ENCODE data around the gene SPHK1. TPM values are rescaled to one million over a fixed set of nuclear protein-coding genes. Genes with fewer than 3 reads are reported as not detected.

Gene SPHK1
- total and polyA plus RNA-seq, 2 donors (not counting 3 experiments of a cell fraction or from before 2014, with no cell fraction given) = 85.6 to 97.4 TPM

DNA sequence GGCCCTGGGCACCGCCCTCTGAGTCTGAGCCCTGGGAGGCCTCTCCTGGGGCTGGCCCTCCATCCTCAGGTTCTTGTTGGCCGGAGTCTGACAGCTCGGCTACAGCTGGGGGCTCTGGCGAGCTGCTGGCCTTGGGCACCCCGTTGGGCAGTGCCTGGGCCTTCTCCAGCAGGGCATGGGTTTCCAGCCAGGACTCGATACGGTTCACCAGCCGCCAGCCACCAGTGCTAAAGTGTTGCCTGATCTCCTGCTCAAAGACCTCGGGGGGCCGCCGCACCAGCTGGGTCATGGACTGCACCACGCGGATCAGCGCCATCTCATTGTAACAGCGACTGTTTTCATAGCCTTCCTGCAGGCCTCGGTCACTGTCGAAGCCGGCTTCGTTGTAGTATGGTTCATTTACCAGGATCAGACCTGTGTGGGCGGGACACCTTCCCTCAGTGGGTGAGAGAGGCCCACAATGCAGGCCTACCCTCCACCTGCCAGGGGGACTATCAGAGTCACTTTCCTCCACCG lies 6.8 kb downstream of the SPHK1 start:
- DNase-seq (ENCODE audit: low read depth, low spot score) (no peak), FAIRE-seq (no peak)
- Histone ChIP-seq H3K4me2 (ENCODE audit: insufficient read depth, low read length) (no peak overlapping the region), H3K4me3 (replicated peaks in 1 of 3; ENCODE audit: insufficient read depth in 1 of 3, low read depth in 1 of 3, low read length in 3 of 3) (no peak overlapping the region), H3K79me2 (ENCODE audit: control insufficient read depth, insufficient read depth, low read length) (peaks cover 19% of the 10 kb centered on the region), H3K9ac (replicated peaks; ENCODE audit: extremely low read depth, insufficient read depth, low read length) (no peak overlapping the region), H3K9me1 (replicated peaks; ENCODE audit: control insufficient read depth, extremely low read depth, insufficient read depth, low read length) (no peaks in the 10 kb centered on the region), H2AFZ (ENCODE audit: low read depth, low read length) (no peak overlapping the region), H3K36me3 (ENCODE audit: control insufficient read depth in 2 of 2, extremely low read depth in 1 of 2, insufficient read depth in 2 of 2, low read length in 2 of 2) (peaks cover 6 to 17% of the 10 kb centered on the region in 2 experiments), H3K27ac (ENCODE audit: insufficient read depth, low read depth, low read length) (no peak overlapping the region), H3K9me3 (replicated peaks; ENCODE audit: control insufficient read depth, insufficient read depth, low read length) (no peaks in the 10 kb centered on the region), H4K20me1 (replicated peaks; ENCODE audit: control insufficient read depth, extremely low read depth, insufficient read depth, low read length) (no peaks in the 10 kb centered on the region), H3K27me3 (ENCODE audit: control insufficient read depth in 2 of 2, insufficient read depth in 2 of 2, low read length in 2 of 2) (no peaks in the 10 kb centered on the region), H3K4me1 (ENCODE audit: control insufficient read depth, extremely low read depth, insufficient read depth, low read length) (peaks cover 13% of the 10 kb centered on the region)
- POLR2A ChIA-PET = interaction anchor here (0.6 kb wide), 1 partner anchor 233 kb away, joined by 4 read pairs; no protein-coding TSS in a partner anchor
- BruUV-seq (replicated peaks) = no TSS peak
- intact Hi-C loops (cut with micrococcal nuclease) (no loop called here), dilution Hi-C loops (cut with MboI; ENCODE audit: extremely low pct_ligation_motif_present, low sequenced_read_pairs) (no loop called here)
- TF ChIP-seq, protein P1, sequence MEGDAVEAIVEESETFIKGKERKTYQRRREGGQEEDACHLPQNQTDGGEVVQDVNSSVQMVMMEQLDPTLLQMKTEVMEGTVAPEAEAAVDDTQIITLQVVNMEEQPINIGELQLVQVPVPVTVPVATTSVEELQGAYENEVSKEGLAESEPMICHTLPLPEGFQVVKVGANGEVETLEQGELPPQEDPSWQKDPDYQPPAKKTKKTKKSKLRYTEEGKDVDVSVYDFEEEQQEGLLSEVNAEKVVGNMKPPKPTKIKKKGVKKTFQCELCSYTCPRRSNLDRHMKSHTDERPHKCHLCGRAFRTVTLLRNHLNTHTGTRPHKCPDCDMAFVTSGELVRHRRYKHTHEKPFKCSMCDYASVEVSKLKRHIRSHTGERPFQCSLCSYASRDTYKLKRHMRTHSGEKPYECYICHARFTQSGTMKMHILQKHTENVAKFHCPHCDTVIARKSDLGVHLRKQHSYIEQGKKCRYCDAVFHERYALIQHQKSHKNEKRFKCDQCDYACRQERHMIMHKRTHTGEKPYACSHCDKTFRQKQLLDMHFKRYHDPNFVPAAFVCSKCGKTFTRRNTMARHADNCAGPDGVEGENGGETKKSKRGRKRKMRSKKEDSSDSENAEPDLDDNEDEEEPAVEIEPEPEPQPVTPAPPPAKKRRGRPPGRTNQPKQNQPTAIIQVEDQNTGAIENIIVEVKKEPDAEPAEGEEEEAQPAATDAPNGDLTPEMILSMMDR (IDR thresholded peaks at IDR 0.05; ENCODE audit: extremely low read depth in 1 of 2, insufficient read depth in 1 of 2, low read depth in 1 of 2, low read length in 2 of 2) = no peak
- TF ChIP-seq JUN (IDR thresholded peaks at IDR 0.05; ENCODE audit: borderline replicate concordance, insufficient read depth, insufficient read length, low read depth) (no peak), POLR2A (IDR thresholded peaks at IDR 0.05; ENCODE audit: low read depth, low read length) (no peak), POLR2AphosphoS5 (IDR thresholded peaks at IDR 0.05; ENCODE audit: insufficient read depth, low read depth, low read length) (no peak), EZH2 (IDR thresholded peaks at IDR 0.05; ENCODE audit: borderline replicate concordance, low read depth, low read length, severe bottlenecking) (no peak), FOS (IDR thresholded peaks at IDR 0.05; ENCODE audit: borderline replicate concordance, insufficient read depth, low read length) (no peak), MYC (IDR thresholded peaks at IDR 0.05; ENCODE audit: low read depth, low read length) (no peak), GATA2 (IDR thresholded peaks at IDR 0.05; ENCODE audit: insufficient read depth, insufficient read length, low read depth, low read length) (no peak)
- TF ChIP-seq, protein P2, sequence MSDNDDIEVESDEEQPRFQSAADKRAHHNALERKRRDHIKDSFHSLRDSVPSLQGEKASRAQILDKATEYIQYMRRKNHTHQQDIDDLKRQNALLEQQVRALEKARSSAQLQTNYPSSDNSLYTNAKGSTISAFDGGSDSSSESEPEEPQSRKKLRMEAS (IDR thresholded peaks at IDR 0.05; ENCODE audit: insufficient read depth, insufficient read length) = no peak
- CTCF ChIA-PET = interaction anchor here (0.6 to 2.2 kb wide), 5 partner anchors 21 to 88 kb away, joined by 3 to 9 read pairs (median 7); no protein-coding TSS in a partner anchor

All from endothelial cell of umbilical vein (primary cell).